Stimulated activated CD4-positive, alpha-beta T cell treated with anti-CD3 and anti-CD28 coated beads, Interleukin-4, amount 100 ng/mL, for 24 hours (primary cell): ENCODE measurements around the gene RBL1.
A peak's percentile ranks its signal among the peaks of the same experiment; 100 is the strongest.
"Not testable (repeated sequence)": the region's sequence is repeated elsewhere in the genome, so short reads cannot be mapped to it uniquely, and the experiment has no call there.

Source experiments
- DNase-seq: peaks from one replicate; pipeline ENCODE4 v3.0.0-alpha.2; 2020

The RBL1 gene, protein sequence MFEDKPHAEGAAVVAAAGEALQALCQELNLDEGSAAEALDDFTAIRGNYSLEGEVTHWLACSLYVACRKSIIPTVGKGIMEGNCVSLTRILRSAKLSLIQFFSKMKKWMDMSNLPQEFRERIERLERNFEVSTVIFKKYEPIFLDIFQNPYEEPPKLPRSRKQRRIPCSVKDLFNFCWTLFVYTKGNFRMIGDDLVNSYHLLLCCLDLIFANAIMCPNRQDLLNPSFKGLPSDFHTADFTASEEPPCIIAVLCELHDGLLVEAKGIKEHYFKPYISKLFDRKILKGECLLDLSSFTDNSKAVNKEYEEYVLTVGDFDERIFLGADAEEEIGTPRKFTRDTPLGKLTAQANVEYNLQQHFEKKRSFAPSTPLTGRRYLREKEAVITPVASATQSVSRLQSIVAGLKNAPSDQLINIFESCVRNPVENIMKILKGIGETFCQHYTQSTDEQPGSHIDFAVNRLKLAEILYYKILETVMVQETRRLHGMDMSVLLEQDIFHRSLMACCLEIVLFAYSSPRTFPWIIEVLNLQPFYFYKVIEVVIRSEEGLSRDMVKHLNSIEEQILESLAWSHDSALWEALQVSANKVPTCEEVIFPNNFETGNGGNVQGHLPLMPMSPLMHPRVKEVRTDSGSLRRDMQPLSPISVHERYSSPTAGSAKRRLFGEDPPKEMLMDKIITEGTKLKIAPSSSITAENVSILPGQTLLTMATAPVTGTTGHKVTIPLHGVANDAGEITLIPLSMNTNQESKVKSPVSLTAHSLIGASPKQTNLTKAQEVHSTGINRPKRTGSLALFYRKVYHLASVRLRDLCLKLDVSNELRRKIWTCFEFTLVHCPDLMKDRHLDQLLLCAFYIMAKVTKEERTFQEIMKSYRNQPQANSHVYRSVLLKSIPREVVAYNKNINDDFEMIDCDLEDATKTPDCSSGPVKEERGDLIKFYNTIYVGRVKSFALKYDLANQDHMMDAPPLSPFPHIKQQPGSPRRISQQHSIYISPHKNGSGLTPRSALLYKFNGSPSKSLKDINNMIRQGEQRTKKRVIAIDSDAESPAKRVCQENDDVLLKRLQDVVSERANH

DNA sequence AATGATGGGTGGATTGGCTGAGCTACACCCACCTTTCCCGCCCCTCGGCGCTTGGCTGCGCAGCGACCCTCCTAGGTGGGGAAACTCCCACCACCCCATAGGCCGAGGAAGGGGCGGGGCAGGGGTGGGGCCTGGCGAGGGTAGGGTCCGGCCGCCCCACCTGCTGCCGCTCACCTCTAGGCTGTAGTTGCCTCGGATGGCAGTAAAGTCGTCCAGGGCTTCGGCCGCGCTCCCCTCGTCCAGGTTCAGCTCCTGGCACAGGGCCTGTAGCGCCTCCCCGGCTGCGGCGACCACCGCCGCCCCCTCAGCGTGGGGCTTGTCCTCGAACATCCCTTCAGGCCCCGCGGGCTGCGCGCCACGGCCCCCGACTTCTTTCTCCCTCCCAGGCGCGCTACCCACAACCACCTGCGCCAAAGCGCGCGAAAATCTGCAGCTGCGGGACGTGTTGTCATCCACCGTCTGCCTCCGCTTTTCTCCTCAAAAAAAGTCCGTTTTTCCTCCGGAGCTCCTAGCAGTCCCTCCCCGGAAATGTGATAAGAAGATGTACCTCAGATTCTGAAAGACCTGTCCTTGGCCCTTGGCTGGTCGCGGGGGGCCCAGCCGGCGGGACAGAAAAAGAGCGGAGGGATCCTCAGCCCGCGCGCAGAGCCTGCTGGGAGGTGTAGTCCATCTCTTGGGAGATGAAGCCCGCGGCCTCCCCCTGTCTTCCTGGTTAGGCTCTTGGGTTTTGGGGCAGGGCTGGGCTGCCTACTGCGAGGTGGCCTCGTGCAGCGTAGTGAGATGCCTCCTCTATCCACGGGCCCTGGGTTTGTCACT, at the start of gene RBL1:
RBL1 (minus strand) TSS at position 399 of the 816 bp plus-strand sequence; CDS start at position 330, 69 bp downstream.
- DNase-seq: peak; percentile 89

DNA sequence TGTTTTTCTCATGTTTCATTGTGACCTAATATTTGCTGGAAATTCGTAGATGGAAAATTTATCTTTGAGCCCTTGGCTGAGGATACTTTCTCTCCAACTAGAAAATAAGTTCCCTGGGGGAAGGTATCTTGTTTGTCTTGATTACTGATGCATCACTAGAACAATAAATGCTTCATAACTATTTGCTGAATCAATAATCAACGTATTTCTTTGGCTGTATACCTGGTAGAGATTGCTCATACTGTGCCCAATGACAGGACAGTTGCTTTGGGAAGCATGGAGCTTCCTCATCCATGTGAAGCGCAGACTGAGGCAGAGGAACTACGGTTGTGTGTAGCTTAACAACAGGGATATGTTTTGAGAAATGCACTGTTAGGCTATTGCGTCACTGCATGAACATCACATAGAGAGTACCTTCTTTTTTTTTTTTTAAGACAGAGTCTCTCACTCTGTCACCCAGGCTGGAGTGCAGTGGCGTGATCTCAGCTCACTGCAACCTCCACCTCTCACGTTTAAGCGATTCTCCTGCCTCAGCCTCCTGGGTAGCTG, 49.1 kb upstream of the RBL1 start:
- no peak for DNase-seq

DNA sequence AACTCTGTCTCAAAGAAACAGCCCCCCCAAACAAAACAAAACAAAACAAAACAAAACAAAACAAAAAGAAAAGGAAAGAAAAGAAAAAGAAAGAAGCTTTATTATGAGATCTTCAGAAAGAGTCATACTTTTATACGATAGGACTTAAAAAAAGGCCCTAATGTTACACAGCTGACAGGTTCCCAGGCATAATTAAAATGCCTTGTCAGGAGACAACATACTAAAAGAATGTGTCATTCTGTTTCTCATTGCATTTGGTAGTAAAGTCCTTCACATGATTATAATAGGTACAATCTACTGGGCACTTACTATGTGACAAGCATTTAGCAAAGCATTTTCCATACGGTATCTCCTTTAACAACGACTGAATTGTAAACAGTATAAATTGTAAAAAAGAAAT, 46.9 kb upstream of the RBL1 start:
- DNase-seq: no peak

DNA sequence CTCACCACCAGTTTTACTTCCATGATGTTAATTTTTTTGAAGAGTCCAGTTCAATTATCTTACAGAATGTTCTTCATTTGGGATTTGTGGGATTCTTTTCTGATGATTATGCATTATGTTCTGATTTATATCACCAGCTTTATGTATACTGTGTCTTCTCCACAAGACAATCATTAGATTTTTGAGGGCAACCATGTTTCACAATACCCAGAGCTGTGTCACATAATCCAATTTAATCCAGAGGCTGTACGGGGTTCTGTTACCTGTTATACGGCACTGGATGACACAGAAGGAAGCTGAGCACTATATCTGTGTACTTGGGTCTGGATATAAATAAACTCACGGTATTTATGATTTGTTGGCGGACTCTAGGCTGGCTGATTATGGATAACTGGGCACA, 41.8 kb upstream of the RBL1 start:
- no peak for DNase-seq

DNA sequence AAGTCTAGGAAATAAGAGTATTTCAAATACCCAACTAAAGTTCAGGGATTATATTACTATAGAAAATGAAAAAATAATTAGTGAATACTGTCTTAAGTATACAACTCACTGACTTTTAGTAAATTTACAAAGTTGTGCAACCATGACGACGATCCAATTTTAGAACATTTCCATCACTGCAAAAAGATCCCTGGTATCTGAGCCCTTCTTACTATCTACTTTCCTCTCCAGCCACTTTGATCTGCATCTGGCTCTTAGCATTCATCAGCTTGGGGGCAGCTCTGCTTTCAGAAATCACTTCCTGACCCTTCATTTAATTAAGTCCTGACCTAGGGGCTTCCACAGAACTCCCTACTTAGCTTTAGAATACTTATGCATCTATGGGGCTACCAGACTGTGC, 38.2 kb upstream of the RBL1 start:
- DNase-seq: no peak

DNA sequence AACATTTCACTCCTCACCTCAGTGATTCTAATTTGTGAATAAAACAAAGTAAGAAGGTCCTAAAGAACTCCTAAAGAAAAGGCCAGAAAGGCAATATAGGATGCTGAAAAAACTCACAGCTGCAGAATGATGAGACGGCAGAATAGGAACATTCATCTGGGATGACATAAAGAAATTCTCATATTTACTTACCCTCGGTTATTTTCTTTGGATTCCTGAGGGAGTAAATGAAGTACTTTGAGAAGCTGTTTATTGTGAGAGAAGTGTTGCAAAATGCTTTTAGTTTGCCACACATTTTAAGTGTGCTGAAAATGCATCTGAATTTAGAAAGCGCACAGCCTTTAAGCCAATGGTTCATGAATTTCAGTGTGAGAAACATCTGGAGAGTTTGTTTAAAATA, 35.7 kb upstream of the RBL1 start:
- DNase-seq: no peak

DNA sequence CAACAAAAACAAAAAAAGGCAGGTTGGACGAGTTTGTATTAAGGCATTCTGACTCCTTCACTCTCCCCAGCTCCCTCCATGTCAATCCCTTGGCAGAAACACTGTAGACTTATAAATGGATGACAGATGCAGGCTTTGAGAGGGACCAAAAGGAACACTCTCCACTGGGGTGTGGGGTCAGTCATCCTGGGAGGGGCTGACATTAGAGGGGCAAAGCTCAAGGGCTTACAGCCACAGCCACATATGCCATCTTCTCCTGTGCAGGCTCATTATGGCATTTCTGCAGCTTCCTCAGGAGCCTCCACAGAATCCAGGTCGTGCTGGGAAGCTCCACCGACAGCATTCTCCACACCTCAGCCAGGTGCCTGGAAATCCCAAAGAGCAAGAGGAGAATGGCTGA, 33.0 kb upstream of the RBL1 start:
- no peak for DNase-seq

DNA sequence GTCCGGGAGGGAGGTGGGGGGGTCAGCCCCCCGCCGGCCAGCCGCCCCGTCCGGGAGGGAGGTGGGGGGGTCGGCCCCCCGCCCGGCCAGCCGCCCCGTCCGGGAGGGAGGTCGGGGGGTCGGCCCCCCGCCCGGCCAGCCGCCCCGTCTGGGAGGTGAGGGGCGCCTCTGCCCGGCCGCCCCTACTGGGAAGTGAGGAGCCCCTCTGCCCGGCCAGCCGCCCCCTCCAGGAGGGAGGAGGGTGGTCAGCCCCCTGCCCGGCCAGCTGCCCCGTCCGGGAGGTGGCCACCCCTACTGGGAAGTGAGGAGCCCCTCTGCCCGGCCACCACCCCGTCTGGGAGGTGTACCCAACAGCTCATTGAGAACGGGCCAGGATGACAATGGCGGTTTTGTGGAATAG, 30.5 kb upstream of the RBL1 start:
- not testable (repeated sequence) for DNase-seq

DNA sequence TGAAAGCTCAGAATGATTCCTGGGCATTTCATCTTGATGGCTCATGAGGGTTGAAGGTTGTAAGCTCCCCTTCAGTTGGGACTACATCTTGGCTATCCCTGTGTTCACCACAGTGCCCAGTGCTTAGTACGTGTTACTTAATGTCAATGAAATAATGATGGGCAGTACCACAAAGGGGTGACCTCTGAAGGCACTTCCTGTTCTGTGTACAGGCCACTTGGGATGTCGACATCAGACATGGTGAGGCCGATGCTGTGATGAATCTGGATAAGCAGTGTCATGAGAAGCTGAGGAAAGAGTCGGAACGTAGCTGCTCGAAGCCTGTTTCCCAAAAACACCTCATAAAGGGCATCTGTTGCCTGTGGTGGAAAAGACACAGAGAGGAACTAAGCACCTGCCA, 27.6 kb upstream of the RBL1 start:
- no peak for DNase-seq

DNA sequence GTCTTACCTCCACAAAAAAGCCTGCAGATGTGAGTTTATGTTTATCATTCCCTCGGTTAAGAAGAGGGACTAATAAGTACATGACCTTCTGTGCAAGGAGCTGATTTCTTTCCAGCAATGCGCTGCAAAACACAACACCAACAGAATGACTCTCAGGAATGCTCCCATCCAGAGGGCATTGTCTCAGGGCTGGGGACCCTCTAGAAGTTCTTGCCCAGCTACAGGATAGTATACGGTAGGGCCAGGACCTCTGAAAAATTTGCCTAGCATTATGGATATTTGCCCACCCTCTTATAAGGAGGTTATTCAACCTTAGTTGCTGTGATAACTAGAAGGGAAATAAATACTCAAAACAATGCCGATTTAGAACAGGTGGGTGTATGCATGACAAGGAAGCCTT, 24.7 kb upstream of the RBL1 start:
- no peak for DNase-seq

DNA sequence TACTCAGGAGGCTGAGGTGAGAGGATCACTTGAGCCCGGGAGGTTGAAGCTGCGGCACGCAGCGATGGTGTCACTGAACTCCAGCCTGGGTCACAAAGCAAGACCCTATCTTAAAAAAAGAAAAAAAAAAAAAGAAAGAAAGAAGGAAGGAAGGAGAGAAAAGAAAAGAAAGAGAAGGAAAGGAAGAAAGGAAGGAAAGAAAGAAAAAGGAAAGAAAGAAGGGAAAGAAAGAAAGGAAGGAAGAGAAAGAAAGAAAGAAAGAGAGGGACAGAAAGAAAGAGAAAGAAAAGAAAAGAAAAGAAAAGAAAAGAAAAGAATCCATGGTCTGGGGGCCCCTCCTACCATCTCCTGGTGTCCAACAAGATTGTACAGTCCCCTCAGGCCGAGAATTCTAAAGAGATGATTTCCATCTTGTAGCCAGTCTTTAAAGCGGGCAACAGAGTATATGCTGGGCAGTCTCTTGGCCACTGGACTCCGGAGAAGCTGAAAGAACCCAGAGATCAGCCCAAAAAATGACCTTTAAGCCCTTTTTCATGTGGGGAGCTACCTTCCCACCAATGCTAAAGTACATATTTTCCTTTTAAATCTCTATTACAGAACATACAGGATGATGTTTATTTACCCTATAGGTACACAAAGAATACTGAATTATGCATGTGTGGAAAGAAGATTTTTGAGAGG, 23.7 kb upstream of the RBL1 start:
- no peak for DNase-seq

DNA sequence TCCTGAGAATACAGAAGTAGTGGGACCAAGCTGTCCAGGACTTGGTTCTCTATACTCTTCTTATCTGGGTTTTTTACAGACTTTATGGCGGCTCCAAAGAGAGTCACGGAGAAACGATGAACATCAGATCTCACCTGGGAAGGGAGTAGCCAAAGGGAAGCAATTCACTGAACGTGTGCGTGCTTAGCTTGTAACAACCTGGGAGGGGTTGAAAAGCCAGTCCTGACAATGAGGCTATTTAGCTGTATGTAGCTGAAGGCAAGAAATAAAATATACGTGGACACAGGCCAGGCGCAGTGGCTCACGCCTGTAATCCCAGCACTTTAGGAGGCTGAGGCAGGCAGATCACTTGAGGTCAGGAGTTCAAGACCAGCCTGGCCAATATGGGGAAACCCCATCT, 18.2 kb upstream of the RBL1 start:
- no peak for DNase-seq

DNA sequence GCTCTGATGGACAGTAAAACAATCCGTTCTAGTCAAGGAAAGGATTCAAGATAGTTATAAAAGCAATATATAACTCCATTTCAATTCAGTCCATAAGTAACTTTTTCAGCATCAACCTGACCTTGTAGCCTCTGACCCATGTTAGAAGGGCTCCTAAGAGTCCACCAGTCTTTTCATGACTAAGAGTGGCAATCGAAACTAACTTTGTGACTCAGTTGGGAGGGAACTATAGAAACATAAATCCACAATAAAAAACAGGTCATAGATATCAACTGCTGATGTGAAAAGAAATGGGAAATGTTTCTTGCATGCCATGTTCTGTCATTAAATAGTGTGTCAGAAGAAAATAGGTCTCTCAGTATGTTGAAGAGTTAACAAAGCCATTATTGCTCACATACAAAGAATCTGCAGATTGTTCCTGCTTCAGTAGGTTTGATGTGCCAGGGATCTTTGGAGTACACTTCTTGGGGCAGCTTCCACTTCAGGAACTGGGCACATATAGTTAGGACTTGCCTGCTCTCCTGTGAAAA, 16.2 kb upstream of the RBL1 start:
- DNase-seq: no peak

DNA sequence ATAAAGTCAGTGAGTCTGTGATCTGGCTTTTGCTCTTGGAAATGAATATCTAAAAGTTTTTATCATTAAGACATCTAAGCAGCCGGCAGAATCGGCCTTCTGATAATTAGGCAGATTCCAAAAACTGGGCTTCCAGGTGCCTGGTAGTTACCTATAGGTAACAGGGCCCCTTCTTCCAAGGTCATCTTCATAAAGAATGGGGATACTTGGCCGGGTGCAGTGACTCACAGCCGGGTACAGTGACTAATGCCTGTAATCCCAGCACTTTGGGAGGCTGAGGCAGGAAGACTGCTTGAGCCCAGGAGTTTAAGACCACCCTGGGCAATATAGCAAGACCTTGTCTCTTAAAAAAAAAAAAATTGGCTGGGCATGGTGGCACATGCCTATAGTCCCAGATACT, 12.9 kb upstream of the RBL1 start:
- no peak for DNase-seq

DNA sequence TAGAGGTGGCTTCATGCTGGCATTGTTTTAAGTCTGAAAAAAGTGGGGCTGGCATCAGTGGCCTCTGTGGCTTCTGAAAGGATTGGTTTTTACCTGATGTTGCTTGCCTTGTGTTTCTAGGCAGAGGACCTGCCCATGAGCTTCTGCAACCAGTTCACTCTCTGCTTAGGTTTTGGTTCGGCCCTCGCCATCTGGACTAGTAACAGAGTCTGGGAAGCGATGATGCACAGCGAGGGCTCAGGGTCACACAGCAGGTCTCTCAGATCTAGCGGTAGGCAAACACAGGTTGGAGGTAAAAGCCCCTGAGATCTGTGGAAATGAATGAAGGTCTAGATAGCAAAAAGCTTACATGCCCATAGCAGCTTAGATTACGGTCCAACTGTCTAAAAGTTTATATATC, 6.8 kb upstream of the RBL1 start:
- no peak for DNase-seq

DNA sequence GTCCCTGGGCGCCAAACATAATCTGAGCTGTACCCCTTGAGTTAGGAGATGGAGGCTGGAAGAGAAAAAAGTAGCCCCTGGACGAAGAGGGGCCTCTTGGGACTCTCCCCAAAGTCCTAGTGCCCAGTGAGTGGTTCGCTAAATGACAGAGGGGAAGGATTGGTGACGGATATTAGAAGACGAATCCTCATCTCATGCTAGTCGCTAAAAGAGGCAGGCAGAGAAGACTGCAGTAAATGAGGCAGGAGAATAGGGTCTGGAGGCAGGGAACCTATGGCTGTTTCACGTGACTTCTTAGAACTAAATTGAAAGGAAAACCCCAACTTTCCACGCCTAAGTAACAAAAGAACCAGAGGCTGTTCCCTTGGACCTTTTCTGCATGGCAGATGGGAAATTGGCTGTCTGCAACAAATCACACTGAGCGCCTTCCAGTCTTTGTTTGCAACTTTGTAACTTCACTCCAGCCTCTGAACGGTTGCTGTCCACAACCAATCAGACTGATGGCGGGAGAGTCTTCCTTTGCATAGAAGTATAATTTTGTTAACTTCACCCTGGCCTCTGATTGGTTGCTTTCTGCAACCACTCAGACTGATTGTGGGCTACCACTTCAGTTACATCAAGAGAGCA, 731 bp upstream of the RBL1 start:
- no peak for DNase-seq

DNA sequence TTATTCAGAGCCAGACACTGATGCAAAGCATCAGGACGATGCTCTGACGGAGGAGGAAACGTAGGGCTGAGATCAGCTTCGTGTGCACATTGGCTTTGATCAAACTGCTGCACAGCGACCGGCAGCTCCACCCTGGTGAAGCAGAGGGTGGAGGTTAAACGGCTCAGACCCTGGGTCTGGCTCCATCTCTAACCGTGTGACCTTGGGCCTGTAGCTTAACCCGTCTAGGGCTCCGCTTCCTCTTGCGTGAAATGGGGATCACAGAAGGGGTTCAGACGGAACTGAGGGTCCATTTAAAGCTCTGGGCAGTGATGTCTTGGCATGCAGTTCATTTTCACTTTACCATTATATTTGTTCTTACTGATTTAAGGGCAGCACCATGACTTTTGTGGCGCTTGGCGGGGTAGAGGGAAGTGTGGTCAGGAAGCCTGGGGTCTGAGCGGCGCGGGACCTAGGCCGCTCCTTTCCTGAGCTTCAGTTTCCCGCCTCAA, 644 bp downstream of the RBL1 start:
- peak; percentile 43 for DNase-seq

DNA sequence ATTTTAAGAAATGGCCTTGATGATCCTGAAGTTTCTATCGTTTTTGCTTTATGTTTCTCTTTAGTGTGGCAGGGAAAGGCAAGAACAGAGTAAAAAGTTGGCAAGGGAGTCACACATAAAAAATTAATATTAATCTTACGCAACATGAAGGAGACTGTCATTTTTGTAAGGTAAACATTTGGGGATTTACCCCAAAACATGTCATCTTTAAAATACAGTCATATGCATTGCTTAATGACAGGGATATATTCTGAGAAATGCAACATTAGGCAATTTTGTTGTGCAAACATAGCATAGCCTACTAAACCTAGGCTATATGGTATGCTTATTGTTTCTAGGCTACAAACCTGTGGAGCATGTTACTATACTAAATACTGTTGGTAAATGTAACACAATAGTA, 5.4 kb downstream of the RBL1 start:
- DNase-seq: no peak

DNA sequence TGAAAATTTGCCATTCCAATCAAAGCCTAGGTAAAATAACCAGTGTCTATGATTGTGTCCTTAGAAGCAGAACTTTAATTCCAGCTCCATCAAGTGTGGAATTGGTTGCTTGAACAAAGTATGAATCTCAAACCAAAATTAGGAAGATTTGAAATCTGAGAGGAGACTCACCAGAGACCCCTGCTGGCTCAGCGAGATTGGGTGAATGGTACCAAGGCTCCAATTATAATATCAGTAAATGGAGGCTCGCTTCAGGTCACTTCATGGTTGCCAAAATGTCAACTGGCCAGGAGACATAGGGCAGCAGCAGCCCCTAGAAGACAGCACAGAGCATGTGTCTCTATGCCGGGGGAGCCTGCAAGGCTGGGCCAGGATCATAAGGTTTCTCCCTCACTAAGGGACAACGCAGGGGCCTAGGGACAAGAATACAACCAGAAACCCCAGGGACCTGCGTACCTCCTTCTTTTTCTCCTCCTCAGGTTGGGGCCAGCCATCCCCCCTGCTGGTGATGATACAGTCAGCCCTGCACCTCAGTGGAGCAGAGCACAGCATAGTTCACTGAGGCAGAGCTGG, 14.0 kb downstream of the RBL1 start:
- DNase-seq: peak; percentile 31

DNA sequence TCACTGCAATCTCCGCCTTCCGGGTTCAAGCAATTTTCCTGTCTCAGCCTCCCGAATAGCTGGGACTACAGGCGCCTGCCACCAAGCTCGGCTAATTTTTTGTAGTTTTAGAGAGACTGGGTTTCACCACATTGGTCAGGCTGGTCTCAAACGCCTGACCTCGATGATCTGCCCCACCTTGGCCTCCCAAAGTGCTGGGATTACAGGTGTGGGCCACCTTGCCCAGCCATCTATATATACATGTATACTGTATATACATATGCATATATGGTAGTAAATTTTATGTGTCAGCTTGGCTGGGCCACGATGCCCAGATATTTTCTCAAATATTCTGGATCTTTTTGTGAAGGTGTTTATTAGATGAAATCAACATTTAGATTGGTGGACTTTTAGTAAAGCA, 18.8 kb downstream of the RBL1 start:
- no peak for DNase-seq
